Right lobe of liver (tissue), 6 donors: ENCODE results near the gene PHF20. TPM values are rescaled to one million over a fixed set of nuclear protein-coding genes. Genes with fewer than 3 reads are reported as not detected.

Experiments
- ATAC-seq, 4 donors: fragments of 200-7000 bp; cut with Tn5 transposase; one replicate each; pipeline ENCODE4 v1.9.1; 2020; ENCODE audit warnings: mild to moderate bottlenecking in 4 of 4, moderate library complexity in 4 of 4
- DNase-seq, 3 donors: peaks; one replicate each; pipeline ENCODE4 v3.0.0-alpha.2; 2020
- H3K27ac ChIP-seq, 3 donors: fragments of 200-600 bp; one replicate each; pipeline ENCODE4 v1.8.0; 2022
- H3K27me3 ChIP-seq, 2 donors: fragments of 200-600 bp; one replicate each; pipeline ENCODE4 v1.8.0; 2022
- H3K36me3 ChIP-seq, 4 donors: fragments of 200-600 bp; sonication (generic) in 1 of 4; one replicate each; pipeline versions ENCODE4 v1.5.1 to v1.8.0; 2017 to 2022; ENCODE audit warnings: control low read depth in 1 of 4
- H3K4me1 ChIP-seq, 4 donors: fragments of 200-600 bp; sonication (generic) in 1 of 4; one replicate each; pipeline versions ENCODE4 v1.5.1 to v1.8.0; 2017 to 2022; ENCODE audit warnings: control low read depth in 1 of 4
- H3K4me3 ChIP-seq, 3 donors: fragments of 200-600 bp; one replicate each; pipeline ENCODE4 v1.8.0; 2022
- H3K9me3 ChIP-seq, 4 donors: fragments of 200-600 bp; sonication (generic) in 1 of 4; one replicate each; pipeline versions ENCODE4 v1.5.1 to v1.8.0; 2017 to 2022; ENCODE audit warnings: control low read depth in 1 of 4
- CTCF ChIP-seq, 4 donors: fragments of 200-600 bp in 3 of 4; fragments of 450-650 bp in 1 of 4; IDR thresholded peaks; one replicate each; pipeline versions ENCODE4 v1.5.1 to v1.8.0; 2016 to 2022; ENCODE audit warnings: antibody characterized with exemption in 4 of 4, mild to moderate bottlenecking in 2 of 4
- POLR2A ChIP-seq: fragments of 450-650 bp; IDR thresholded peaks from one replicate; pipeline ENCODE4 v1.6.1; 2017; ENCODE audit warnings: antibody characterized with exemption, mild to moderate bottlenecking
- WGBS: methylation state at CpG from one replicate; pipeline ENCODE4 v1.1.6; 2018; ENCODE audit warnings: low coverage, low lambda C conversion rate; ENCODE audit not compliant: insufficient coverage; ENCODE audit errors: missing lambda C conversion rate; 5-methylcytosine and 5-hydroxymethylcytosine counted together
- intact Hi-C, 2 donors: fragments of 100-400 bp; cut with DNase I; formaldehyde crosslinking; loops; one replicate each; pipeline versions ENCODE4 v1.11.2 to v1.14.1; 2022
- total RNA-seq, 6 experiments: library from RNA; depleted of rRNA in 2 of 6; stranded (reverse); fragments of >200 nt in 2 of 6; fragmentation: NEBNext Ultra II Directional in 3 of 6; extraction: Animal tissue kit (Norgen Biotek cat#: 25700) in 3 of 6; gene quantifications; one replicate each; pipeline versions ENCODE4 v1.1.0 to v1.2.4, GENCODE V29; 2016 to 2023
- donor health status: DM: no; HTN: yes; CAD: no.
- donor health status: DM: no; HTN: no; CAD: no.
- donor health status: DM: no; HTN: no; CAD: no.
- donor health status: DM: no; HTN: yes; CAD: no.
- donor health status: DM: no; HTN: yes; CAD: no.

PHF20 gene
- total RNA-seq, 6 experiments from 2014 or later, result 9.3 to 16.7 (median 14.5) TPM

GRCh38 chr20:35952480-35953386 is 180.9 kb downstream of the PHF20 start:
- H3K27ac ChIP-seq, result peak overlapping the region; percentile 97 to 99 (median 99)
- TF ChIP-seq POLR2A (no peak), CTCF (IDR thresholded peaks at IDR 0.05) (no peak)
- DNase-seq, result no peak

GRCh38 chr20:35953387-35954199 is 181.8 kb downstream of the PHF20 start:
- ATAC-seq, result peak; percentile 33 to 47 (median 44)
- no peak for TF ChIP-seq POLR2A
- no peak for TF ChIP-seq CTCF (IDR thresholded peaks at IDR 0.05)
- WGBS, result under 1% methylated on average over 11 of the region's 65 CpGs
- no peaks in the 10 kb centered on the region for H3K36me3 ChIP-seq
- peak overlapping the region; percentile 96 to 99 (median 97) for H3K4me3 ChIP-seq
- DNase-seq, result peak; percentile 64 to 77 (median 67)
- H3K27ac ChIP-seq, result peak overlapping the region; percentile 97 to 99 (median 99)
- peaks cover 0 to 21% (median 2%) of the 10 kb centered on the region in 4 donors for H3K4me1 ChIP-seq
- no peaks in the 10 kb centered on the region for H3K9me3 ChIP-seq
- intact Hi-C loops, result no loop called here
- no peaks in the 10 kb centered on the region for H3K27me3 ChIP-seq

More at GRCh38 chr20:35952480-35953386, 180.9 kb downstream of the PHF20 start:
- no peaks in the 10 kb centered on the region for H3K27me3 ChIP-seq
- no peaks in the 10 kb centered on the region for H3K9me3 ChIP-seq
- H3K4me1 ChIP-seq, result peaks cover 0 to 24% (median 2%) of the 10 kb centered on the region in 4 donors
- no peak for ATAC-seq
- intact Hi-C loops, result no loop called here
- WGBS, result 32% methylated on average over 5 of the region's 6 CpGs
- H3K36me3 ChIP-seq, result no peaks in the 10 kb centered on the region
- H3K4me3 ChIP-seq, result peak overlapping the region; percentile 96 to 99 (median 97)

- H3K4me3 ChIP-seq, result peak within 1 kb of the TSS; percentile 96 to 99 (median 97)
- no peaks in the 10 kb centered on the region for H3K9me3 ChIP-seq
- peaks cover 0 to 21% (median 2%) of the 10 kb centered on the region in 4 donors for H3K4me1 ChIP-seq
- TF ChIP-seq CTCF (IDR thresholded peaks at IDR 0.05) (peak; percentile 90 to 99 (median 99)), POLR2A (peak; percentile 89)
- peak; percentile 96 to 98 (median 97) for DNase-seq
- 0% methylated on average over 6 of the region's 76 CpGs for WGBS
- no peaks in the 10 kb centered on the region for H3K27me3 ChIP-seq
- peak; percentile 91 to 97 (median 94) for ATAC-seq
- H3K36me3 ChIP-seq, result no peaks in the 10 kb centered on the region
- intact Hi-C loops, result no loop called here
- H3K27ac ChIP-seq, result peak within 1 kb of the TSS; percentile 97 to 99 (median 99)
Measured at GRCh38 chr20:35954200-35954906, 182.5 kb downstream of the PHF20 start, which contains the start of gene SCAND1. SCAND1 (minus strand) TSS chr20:35954502; CDS start chr20:35954284, 218 bp downstream.

GRCh38 chr20:35954907-35955251 is 183.1 kb downstream of the PHF20 start:
- Histone ChIP-seq H3K4me1 (peaks cover 0 to 21% (median 2%) of the 10 kb centered on the region in 4 donors), H3K36me3 (no peaks in the 10 kb centered on the region), H3K9me3 (no peaks in the 10 kb centered on the region), H3K27ac (peak overlapping the region; percentile 97 to 99 (median 99)), H3K27me3 (no peaks in the 10 kb centered on the region), H3K4me3 (peak overlapping the region; percentile 96 to 99 (median 97))
- peak; percentile 0 to 7 (median 4) for ATAC-seq
- 0% methylated on average over 16 of the region's 19 CpGs for WGBS
- intact Hi-C loops, result no loop called here
- no peak for TF ChIP-seq CTCF (IDR thresholded peaks at IDR 0.05)
- no peak for TF ChIP-seq POLR2A
- no peak for DNase-seq
